Endodermal cell (in vitro differentiated cells): ENCODE measurements around the gene EYS. TPM values are rescaled to one million over a fixed set of nuclear protein-coding genes. Genes with fewer than 3 reads are reported as not detected.

ENCODE experiments used
- DNase-seq: peaks from one replicate; pipeline ENCODE4 v3.0.0-alpha.2; 2017
- H3K27ac ChIP-seq: 2 replicates; pipeline ENCODE4 v1.5.1; 2013; ENCODE audit warnings: mild to moderate bottlenecking, low read depth, low read length, moderate library complexity
- H3K27me3 ChIP-seq: 2 replicates; pipeline ENCODE4 v1.6.1; 2013; ENCODE audit warnings: mild to moderate bottlenecking, low read length, moderate library complexity; ENCODE audit not compliant: insufficient read depth, control insufficient read depth, poor library complexity, severe bottlenecking
- H3K36me3 ChIP-seq: 2 replicates; pipeline ENCODE4 v1.7.0; 2013; ENCODE audit warnings: mild to moderate bottlenecking, low read length, moderate library complexity; ENCODE audit not compliant: control insufficient read depth, insufficient read depth
- H3K4me1 ChIP-seq: one replicate; pipeline ENCODE4 v1.7.0; 2013; ENCODE audit warnings: low read length; ENCODE audit not compliant: control insufficient read depth, insufficient read depth
- H3K4me3 ChIP-seq: 2 replicates; pipeline ENCODE4 v1.5.1; 2013; ENCODE audit warnings: mild to moderate bottlenecking, low read length, moderate library complexity
- H3K9ac ChIP-seq: 2 replicates; pipeline ENCODE4 v1.6.1; 2013; ENCODE audit warnings: mild to moderate bottlenecking, low read length, moderate library complexity; ENCODE audit not compliant: poor library complexity, severe bottlenecking; ENCODE audit errors: extremely low read depth
- H3K9me3 ChIP-seq: 2 replicates; pipeline ENCODE4 v1.6.1; 2013; ENCODE audit warnings: mild to moderate bottlenecking, low read length, moderate library complexity; ENCODE audit not compliant: control insufficient read depth
- H3K27ac Mint-ChIP-seq: 2 replicates; pipeline ENCODE4 v1.8.0; 2020; ENCODE audit warnings: mixed read lengths
- H3K27me3 Mint-ChIP-seq: 2 replicates; pipeline ENCODE4 v1.8.0; 2021; ENCODE audit warnings: mild to moderate bottlenecking, mixed read lengths; ENCODE audit not compliant: insufficient read depth
- H3K36me3 Mint-ChIP-seq: 2 replicates; pipeline ENCODE4 v1.8.0; 2020; ENCODE audit warnings: low read depth, mixed read lengths
- H3K4me1 Mint-ChIP-seq: 2 replicates; pipeline ENCODE4 v1.8.0; 2020; ENCODE audit warnings: mixed read lengths
- H3K4me3 Mint-ChIP-seq: 2 replicates; pipeline ENCODE4 v1.8.0; 2020; ENCODE audit warnings: mild to moderate bottlenecking, moderate library complexity, mixed read lengths
- H3K9me3 Mint-ChIP-seq: 2 replicates; pipeline ENCODE4 v1.8.0; 2020; ENCODE audit warnings: mild to moderate bottlenecking, mixed read lengths
- WGBS, 2 experiments: methylation state at CpG; one replicate each; pipeline versions ENCODE4 v1.1.5 to v1.1.7; 2013; ENCODE audit warnings: missing lambda C conversion rate in 2 of 2, mixed read lengths in 1 of 2; ENCODE audit not compliant: insufficient coverage in 1 of 2, insufficient read length in 1 of 2; 5-methylcytosine and 5-hydroxymethylcytosine counted together
- total RNA-seq, 2 donors: library from RNA; stranded (reverse); fragmentation: NEBNext Ultra II Directional in 1 of 2; extraction: Animal tissue kit (Norgen Biotek cat#: 25700) in 1 of 2; gene quantifications; 2 replicates in 1 of 2; 3 replicates in 1 of 2; pipeline ENCODE4 v1.2.1, GENCODE V29; 2021
- TF ChIP-seq, protein P1 (sequence below): fragments of 200-600 bp; sonication (generic); conservative IDR thresholded peaks from 2 replicates; pipeline ENCODE4 v1.5.0; 2021; ENCODE audit warnings: antibody characterized with exemption, mild to moderate bottlenecking

EYS gene
- total RNA-seq, 2 donors from 2014 or later = 0.31 to 0.70 TPM

DNA sequence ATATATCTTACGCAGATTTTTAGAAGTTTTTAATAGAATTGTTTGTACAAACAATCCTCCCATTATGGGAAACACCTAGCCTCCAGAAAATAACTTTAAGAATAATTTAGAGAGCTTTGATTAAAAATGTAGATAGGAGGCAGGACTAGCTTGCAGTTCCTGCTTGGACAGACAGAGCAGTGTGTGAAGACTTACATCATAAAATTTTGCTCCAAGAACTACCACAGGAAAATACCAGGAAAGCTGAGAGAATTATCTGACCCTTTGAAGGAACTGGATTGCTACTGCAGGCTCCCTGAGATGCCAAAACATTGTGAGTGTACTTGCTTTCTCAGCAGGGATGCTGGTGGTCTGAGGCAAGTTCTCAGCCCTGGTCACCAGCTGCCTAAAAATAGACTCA, 64.2 kb downstream of the EYS start:
- peak overlapping the region; percentile 75 for H3K27ac Mint-ChIP-seq
- H3K9me3 ChIP-seq = peaks cover 12% of the 10 kb centered on the region
- TF ChIP-seq, protein P1, sequence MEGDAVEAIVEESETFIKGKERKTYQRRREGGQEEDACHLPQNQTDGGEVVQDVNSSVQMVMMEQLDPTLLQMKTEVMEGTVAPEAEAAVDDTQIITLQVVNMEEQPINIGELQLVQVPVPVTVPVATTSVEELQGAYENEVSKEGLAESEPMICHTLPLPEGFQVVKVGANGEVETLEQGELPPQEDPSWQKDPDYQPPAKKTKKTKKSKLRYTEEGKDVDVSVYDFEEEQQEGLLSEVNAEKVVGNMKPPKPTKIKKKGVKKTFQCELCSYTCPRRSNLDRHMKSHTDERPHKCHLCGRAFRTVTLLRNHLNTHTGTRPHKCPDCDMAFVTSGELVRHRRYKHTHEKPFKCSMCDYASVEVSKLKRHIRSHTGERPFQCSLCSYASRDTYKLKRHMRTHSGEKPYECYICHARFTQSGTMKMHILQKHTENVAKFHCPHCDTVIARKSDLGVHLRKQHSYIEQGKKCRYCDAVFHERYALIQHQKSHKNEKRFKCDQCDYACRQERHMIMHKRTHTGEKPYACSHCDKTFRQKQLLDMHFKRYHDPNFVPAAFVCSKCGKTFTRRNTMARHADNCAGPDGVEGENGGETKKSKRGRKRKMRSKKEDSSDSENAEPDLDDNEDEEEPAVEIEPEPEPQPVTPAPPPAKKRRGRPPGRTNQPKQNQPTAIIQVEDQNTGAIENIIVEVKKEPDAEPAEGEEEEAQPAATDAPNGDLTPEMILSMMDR = no peak
- H3K4me3 Mint-ChIP-seq = no peak overlapping the region
- no peaks in the 10 kb centered on the region for H3K36me3 ChIP-seq
- peaks cover 18% of the 10 kb centered on the region for H3K9me3 Mint-ChIP-seq
- no peak overlapping the region for H3K27ac ChIP-seq
- no CpG with 5 or more reads among the region's 1 CpG for whole genome bisulfite sequencing, 2 experiments
- H3K27me3 Mint-ChIP-seq = no peaks in the 10 kb centered on the region
- no peak overlapping the region for H3K4me3 ChIP-seq
- H3K9ac ChIP-seq = no peak overlapping the region
- H3K4me1 Mint-ChIP-seq = peaks cover 5% of the 10 kb centered on the region
- no peaks in the 10 kb centered on the region for H3K36me3 Mint-ChIP-seq
- no peaks in the 10 kb centered on the region for H3K4me1 ChIP-seq
- no peaks in the 10 kb centered on the region for H3K27me3 ChIP-seq
- no peak for DNase-seq

DNA sequence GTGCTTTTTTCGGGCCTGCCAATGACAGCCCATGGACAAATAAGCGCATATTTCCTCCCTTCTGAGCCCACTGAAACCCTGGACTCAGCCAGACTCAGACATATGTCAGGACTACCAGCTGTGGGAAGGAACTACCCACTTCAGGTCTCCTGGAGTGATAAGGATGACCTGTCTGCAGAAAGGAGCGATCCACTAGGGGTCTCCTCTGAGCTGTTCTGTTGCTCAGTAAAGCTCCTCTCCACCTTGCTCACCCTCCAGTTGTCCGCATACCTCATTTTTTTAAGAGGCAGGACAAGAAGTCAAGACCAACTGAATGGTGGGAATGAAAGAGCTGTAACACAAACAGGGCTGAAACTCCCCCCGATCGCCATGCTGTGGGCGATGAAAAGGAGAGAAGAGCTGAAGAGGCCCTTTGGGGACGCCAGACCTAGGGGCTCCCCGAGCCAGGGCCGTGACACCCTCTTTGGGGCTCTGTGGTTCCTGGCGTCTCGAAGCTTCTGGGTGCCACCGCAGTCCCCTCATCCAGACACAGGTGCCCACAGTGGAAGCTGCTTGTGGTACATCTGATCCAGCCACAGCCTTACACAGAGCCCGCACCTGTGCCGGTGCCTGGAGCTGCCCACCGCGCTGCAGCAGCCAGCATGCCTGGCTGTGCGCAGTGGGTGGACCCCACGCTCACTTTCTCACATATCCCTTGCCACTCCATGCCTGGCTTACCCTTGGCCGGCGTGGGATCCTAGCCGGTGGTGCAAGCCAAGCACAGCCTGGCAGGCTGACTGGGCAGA, 68.8 kb downstream of the EYS start:
- Mint-ChIP-seq H3K27ac (no peak overlapping the region), H3K9me3 (no peaks in the 10 kb centered on the region), H3K27me3 (no peaks in the 10 kb centered on the region), H3K4me3 (no peak overlapping the region), H3K36me3 (no peaks in the 10 kb centered on the region), H3K4me1 (peaks cover 7% of the 10 kb centered on the region)
- Histone ChIP-seq H3K36me3 (no peaks in the 10 kb centered on the region), H3K27me3 (no peaks in the 10 kb centered on the region), H3K4me1 (no peaks in the 10 kb centered on the region), H3K9ac (no peak overlapping the region), H3K4me3 (no peak overlapping the region), H3K9me3 (no peaks in the 10 kb centered on the region), H3K27ac (no peak overlapping the region)
- DNase-seq = peak; percentile 84
- WGBS, 2 experiments = 94 to 95% methylated on average over 8 to 22 of the region's 22 CpGs
- TF ChIP-seq, protein P1 = peak; percentile 77

DNA sequence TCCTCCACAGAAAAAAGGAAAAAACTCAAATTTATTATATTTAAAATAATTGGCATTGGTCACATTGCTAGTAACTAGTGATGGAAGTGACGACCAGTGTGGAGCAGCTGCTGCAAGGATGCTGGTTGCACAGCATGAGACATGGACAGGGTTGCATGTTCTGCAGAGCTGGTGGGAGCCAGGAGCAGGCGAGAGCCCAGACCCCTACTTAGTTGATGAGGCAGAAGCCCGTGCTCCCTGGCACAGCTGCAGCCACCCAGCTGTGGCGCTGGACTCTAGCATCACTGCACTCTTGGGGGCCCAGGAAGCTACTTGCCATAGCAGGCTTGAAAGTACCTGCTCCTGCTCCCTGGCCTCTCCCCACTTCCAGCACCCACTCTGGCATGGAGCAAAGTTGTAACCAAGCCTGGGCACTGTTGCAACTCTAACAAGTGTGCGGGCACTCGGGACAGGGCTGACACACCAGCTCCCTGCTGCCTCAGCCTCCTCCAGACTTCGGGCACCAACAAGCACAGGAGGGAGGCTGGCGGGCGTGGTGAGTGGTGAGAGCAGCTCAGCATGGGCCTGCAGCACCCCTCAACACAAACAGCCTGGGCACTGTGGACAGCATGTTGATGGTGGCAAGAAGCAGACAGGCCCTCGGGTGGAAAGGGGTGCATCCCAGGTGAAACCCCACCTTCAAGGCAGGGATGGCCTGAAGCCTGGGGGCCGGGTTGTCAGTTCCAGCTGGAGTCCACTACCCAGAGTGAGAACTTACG, 69.6 kb downstream of the EYS start:
- no peaks in the 10 kb centered on the region for H3K27me3 Mint-ChIP-seq
- H3K9me3 ChIP-seq = no peaks in the 10 kb centered on the region
- H3K9ac ChIP-seq = no peak overlapping the region
- H3K4me3 Mint-ChIP-seq = no peak overlapping the region
- WGBS, 2 experiments = 84 to 100% methylated on average over 4 to 12 of the region's 12 CpGs
- peak; percentile 45 for DNase-seq
- H3K36me3 ChIP-seq = no peaks in the 10 kb centered on the region
- H3K4me1 ChIP-seq = no peaks in the 10 kb centered on the region
- no peaks in the 10 kb centered on the region for H3K9me3 Mint-ChIP-seq
- H3K27ac Mint-ChIP-seq = no peak overlapping the region
- TF ChIP-seq, protein P1 = no peak
- H3K36me3 Mint-ChIP-seq = no peaks in the 10 kb centered on the region
- no peak overlapping the region for H3K4me3 ChIP-seq
- H3K4me1 Mint-ChIP-seq = peaks cover 7% of the 10 kb centered on the region
- H3K27me3 ChIP-seq = no peaks in the 10 kb centered on the region
- H3K27ac ChIP-seq = no peak overlapping the region
